Nucleus accumbens (tissue), 56 donors: ENCODE data around the gene RGS6.

Source experiments
- DNase-seq, 56 donors: peaks; one replicate each; lab custom pipeline; 2025; lab: John Stamatoyannopoulos, UW

The RGS6 gene

GRCh38 chr14:72369106-72369505 is 436.9 kb downstream of the RGS6 start:
- no peak for DNase-seq

- no peak for DNase-seq
Measured at GRCh38 chr14:72377016-72377415, 444.8 kb downstream of the RGS6 start.

- DNase-seq, result no peak
Measured at GRCh38 chr14:72380456-72380855, 448.2 kb downstream of the RGS6 start.

GRCh38 chr14:72383865-72384264 is 451.6 kb downstream of the RGS6 start:
- DNase-seq, result no peak

GRCh38 chr14:72387726-72388125 is 455.5 kb downstream of the RGS6 start:
- no peak for DNase-seq

- DNase-seq, result no peak
Measured at GRCh38 chr14:72389200-72389599, 457.0 kb downstream of the RGS6 start.

GRCh38 chr14:72401101-72401625 is 468.9 kb downstream of the RGS6 start:
- no peak for DNase-seq

- no peak for DNase-seq
Measured at GRCh38 chr14:72401632-72402376, 469.6 kb downstream of the RGS6 start.

- no peak for DNase-seq
Measured at GRCh38 chr14:72402377-72402772, 470.1 kb downstream of the RGS6 start.

- DNase-seq, result no peak
Measured at GRCh38 chr14:72404106-72404774, 472.0 kb downstream of the RGS6 start.

GRCh38 chr14:72404998-72405397 is 472.8 kb downstream of the RGS6 start:
- DNase-seq, result no peak

- DNase-seq, result no peak
Measured at GRCh38 chr14:72408020-72408419, 475.8 kb downstream of the RGS6 start.

GRCh38 chr14:72409047-72409446 is 476.8 kb downstream of the RGS6 start:
- DNase-seq, result no peak

GRCh38 chr14:72416081-72416849 is 484.0 kb downstream of the RGS6 start:
- DNase-seq, result no peak

- DNase-seq, result no peak
Measured at GRCh38 chr14:72416892-72417291, 484.7 kb downstream of the RGS6 start.

- DNase-seq, result no peak
Measured at GRCh38 chr14:72418806-72419205, 486.6 kb downstream of the RGS6 start.

- DNase-seq, result no peak
Measured at GRCh38 chr14:72419226-72419775, 487.1 kb downstream of the RGS6 start.

GRCh38 chr14:72420749-72421474 is 488.7 kb downstream of the RGS6 start:
- DNase-seq, result peak in 48 of 56 donors; percentile 0 to 90 (median 34)

GRCh38 chr14:72423957-72424356 is 491.7 kb downstream of the RGS6 start:
- no peak for DNase-seq

GRCh38 chr14:72430457-72430856 is 498.2 kb downstream of the RGS6 start:
- DNase-seq, result no peak
